Measurements from ENCODE around the gene TMEM244.
"Not testable (repeated sequence)": the region's sequence is repeated elsewhere in the genome, so short reads cannot be mapped to it uniquely, and the experiment has no call there.

The TMEM244 gene

DNA sequence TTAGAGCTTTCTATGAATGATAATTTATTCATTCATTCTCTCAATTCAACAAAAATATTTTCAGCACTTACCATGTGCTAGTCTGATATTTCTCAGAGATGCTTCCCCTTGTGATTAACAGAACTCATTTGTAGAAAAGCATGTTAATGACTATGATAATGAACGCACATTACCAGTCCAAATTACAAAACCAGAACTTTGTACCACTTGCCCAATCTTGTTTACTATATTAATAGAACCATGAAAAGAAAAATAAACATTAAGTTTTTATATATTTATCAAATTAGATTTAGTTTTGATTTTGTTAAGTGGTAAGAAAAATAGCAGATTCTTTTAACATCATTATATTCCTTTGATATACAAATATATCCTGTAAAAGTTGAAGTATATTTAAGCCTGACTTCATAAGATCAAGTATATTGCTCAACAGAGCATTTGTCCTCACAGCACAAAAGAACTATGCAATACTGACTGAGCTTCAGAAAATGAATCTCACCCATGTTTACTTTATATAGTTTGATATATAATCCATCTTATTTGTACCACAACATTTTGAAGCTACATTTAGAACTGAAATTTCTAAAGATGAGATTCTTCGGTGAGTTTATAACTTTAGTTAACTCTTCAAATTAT, 48.9 kb downstream of the TMEM244 start:
- DNase-seq (ENCODE audit: low read depth, low spot score), result no peak

DNA sequence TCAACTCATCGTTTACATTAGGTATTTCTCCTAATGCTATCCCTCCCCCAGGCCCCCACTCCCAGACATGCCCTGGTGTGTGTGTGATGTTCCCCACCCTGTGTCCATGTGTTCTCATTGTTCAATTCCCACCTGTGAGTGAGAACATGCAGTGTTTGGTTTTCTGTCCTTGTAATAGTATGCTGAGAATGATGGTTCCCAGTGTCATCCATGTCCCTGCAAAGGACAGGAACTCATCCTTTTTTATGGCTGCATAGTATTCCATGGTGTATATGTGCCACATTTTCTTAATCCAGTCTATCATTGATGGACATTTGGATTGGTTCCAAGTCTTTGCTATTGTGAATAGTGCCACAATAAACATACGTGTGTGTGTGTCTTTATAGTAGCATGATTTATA, 54.0 kb downstream of the TMEM244 start:
- not testable (repeated sequence) for DNase-seq (ENCODE audit: low read depth, low spot score)

DNA sequence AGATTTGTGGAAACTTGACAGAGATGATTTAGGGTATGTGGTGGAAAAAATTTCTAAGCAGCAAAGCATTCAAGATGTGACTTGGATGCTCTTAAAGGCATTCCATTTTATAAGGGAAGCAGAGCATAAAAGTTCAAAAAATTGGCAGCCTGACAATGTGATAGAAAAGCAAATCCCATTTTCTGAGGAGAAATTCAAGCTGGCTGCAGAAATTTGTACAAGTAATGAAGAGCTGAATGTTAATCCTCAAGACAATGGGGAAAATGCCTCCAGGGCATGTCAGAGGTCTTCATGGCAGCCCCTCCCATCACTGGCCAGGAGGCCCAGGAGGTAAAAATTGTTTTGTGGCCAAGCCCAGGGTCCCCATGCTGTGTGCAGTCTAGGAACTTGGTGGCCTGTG, 58.2 kb downstream of the TMEM244 start:
- DNase-seq (ENCODE audit: low read depth, low spot score), result not testable (repeated sequence)

DNA sequence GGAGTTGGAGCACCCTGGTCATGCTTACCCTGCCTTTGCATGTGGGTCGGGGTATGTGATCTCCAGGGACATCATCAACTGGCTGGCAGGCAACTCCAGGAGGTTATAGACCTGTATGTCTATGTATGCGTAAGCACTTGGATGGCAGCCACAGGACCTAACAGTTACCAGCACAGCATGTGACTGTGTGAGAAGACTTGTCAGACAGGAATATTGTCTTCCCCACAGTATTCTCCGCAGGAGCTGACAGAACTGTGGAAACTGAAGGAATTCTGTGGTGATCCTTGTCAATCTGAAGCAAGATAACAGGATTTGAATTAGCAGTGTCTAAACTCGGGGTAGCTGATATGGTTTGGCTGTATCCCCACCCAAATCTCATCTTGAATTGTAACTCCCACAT, 59.2 kb downstream of the TMEM244 start:
- DNase-seq (ENCODE audit: low read depth, low spot score), result no peak

DNA sequence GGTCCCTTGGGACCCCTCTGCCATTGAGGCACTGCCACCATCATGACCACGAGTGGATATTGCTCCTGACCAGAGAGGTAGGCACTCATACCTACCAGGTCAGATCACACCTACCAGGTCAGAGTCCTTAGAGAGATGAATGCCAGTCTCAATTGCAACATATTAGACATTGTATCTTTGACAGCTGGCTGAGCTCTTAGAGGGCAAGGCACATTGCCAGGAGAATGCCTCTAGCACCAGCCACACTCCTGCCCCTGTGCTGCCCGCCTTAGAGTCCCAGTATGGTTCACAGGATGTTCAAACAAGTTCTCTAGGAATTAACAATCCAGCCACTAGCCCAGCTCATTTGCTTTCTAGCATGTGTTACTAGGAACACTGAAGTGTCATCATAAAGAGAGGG, 65.9 kb downstream of the TMEM244 start:
- DNase-seq (ENCODE audit: low read depth, low spot score), result no peak

DNA sequence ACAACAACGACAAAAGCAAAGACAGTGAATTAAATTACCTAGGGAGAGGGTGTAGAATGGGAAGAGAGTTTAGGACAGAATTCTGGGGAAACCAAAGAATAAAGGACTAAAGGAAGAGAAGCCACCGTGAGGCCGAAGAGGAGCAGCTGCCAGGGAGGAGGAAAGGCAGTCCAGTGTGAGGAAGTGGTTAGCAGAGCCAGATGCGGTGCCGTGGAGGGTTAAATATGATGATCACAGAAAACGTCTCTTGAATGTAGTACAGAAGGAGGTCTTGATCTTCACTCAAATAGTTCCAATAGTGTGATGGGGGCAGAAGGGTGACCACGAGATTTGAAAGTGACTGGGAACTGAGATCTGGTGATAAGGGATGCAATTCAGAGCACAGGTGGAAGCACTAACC, 67.7 kb downstream of the TMEM244 start:
- DNase-seq (ENCODE audit: low read depth, low spot score), result no peak

DNA sequence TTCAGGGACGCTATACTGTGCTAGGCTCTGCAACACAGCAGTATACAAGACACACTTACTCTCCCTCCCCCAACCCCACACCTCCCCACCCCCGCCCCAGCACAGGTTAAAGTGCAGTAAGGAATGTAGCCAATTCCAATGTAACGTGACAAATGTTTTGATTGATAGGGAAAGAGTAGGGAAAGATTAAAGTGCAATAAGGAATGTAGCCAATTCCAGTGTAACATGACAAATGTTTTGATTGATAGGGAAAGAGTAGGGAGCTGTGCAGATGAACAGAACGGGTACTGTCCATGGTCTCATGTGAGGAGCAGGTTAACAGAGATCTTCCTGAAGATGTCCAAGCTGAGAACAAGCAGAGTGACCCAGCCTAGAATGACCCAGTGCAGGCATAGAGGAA, 69.1 kb downstream of the TMEM244 start:
- DNase-seq (ENCODE audit: low read depth, low spot score), result no peak

DNA sequence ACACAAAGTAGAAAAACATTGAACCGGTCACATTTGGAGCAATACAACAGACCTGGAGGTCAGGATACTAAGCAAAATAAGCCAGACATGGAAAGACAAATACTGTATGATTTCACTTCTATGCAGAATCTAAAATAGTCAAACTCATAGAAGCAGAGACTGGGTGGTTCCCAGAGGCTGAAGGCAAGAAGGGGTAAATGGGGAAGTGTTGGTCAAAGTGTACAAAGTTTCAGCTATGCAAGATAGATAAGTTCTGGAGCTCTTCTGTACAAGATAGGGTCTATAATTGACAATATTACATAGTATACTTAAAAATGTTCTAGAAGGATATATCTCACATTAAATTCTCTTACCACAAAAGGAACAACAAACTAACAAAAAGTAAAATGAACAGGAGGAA, 70.3 kb downstream of the TMEM244 start:
- no peak for DNase-seq (ENCODE audit: low read depth, low spot score)

DNA sequence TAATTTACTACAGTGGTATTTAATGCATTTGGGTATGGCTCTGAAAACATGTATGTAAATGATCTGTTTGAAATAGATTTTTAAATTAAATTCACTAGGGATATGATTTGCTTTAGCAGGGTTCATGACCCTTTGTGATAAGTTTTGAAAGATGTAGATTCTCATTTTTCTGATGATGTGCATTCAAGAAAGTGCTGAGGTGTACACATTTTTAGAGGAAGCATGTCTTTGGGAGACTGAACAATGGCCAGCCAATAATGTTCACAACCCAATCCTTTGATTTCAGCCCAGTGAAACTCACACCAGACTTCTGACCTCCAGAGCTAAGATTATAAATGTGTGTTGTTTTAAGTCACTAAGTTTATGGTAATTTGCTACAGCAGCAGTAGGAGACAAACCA, 71.1 kb downstream of the TMEM244 start:
- no peak for DNase-seq (ENCODE audit: low read depth, low spot score)

DNA sequence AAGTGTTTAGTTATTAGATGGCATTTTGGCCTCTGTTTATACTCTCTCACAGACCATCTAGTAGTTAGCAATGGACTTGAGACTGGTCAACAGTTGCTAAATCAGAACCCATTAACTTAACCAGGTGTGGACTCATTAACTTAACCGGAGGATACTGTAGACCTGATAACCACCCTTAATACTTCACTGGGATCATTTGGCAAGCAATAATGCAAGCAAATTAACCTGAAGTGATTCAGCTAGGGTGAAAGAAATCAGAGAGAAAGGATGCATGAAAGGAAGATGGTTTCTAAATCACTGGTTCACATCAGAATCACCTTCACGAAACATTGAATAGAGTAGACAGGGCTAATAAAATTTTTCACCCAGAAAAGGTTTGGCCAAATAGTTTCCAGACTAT, 73.3 kb downstream of the TMEM244 start:
- DNase-seq (ENCODE audit: low read depth, low spot score), result no peak

DNA sequence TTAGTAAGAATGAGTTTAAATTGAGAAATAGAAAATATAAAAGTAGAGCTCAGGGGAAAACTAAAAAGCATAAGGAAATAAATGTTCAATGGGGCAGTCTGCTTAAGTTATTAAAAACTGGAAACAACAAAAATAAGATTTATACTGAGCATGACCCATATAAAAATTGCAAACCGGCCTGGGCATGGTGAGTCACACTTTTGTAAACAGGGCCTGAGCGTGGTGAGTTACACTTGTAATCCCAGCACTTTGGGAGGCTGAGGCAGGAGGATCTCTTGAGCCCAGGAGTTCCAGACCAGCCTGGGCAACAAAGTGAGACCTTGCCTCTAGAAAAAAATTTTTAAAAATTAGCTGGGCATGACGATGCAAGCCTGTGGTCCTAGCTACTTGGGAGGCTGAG, 74.6 kb downstream of the TMEM244 start:
- no peak for DNase-seq (ENCODE audit: low read depth, low spot score)

DNA sequence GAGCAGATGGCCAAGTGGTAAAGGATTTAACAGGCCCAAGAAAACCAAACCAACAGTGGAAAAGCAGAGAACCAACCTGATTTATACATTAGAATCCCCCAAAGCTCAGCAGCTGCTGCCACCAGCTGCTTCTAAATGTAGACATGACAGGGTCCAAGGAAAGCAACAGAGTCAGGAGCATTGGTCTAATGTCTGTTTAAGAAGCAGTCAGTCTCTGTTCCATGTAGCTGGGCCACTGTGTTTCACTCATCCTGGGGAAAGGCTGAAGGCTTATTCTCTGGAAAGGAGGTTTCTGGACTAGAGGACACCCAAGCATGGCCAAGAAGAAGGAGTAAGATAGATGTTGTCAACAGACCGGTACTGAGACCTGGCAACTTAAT, 75.4 kb downstream of the TMEM244 start:
- no peak for DNase-seq (ENCODE audit: low read depth, low spot score)

DNA sequence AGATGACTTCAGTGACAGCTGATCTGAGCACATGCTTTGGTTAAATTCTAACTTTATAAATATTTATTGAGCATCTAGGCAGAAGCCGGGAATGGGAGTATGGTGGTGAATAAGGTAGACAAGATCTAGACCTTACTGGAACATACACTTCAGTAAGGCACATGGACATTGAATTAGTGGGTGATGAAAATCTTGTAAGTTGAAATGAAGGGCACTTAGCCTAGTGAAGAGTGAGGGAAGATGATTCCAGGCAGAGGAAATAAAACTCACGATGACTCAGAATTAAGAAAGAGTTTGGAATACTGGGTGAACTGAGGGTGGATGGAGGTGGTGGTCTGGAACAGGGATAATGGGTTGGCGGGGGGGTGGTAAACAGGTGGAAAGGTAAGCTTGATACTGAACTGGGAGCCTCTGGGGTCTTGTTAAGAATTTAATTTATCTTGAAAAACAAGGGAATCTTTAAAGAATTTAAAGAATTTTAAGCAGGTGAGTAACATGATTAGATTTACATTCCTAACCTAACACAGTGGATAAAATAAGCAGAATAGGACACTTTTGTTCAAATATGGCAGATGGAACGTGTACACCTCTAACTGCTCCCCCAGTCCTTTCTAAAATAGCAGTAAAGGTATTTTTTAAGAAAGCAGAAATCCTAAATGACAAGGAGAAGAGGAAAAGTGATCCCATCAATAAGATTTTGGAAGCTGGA, 75.9 kb downstream of the TMEM244 start:
- DNase-seq (ENCODE audit: low read depth, low spot score), result no peak
